Subcutaneous abdominal adipose tissue (tissue), 5 donors: ENCODE measurements around the gene SHISA6.

Experiments used
- H3K27ac ChIP-seq: one replicate; pipeline ENCODE4 v1.7.0; 2013; ENCODE audit warnings: low read depth, mild to moderate bottlenecking, inconsistent platforms, low read length, moderate library complexity
- H3K27me3 ChIP-seq, 5 donors: one replicate each; pipeline ENCODE4 v1.7.0; 2013; ENCODE audit warnings: low read length in 5 of 5, inconsistent platforms in 1 of 5; ENCODE audit not compliant: control insufficient read depth in 5 of 5, insufficient read depth in 4 of 5
- H3K36me3 ChIP-seq, 5 donors: one replicate each; pipeline ENCODE4 v1.7.0; 2013; ENCODE audit warnings: low read length in 5 of 5; ENCODE audit not compliant: control insufficient read depth in 5 of 5, insufficient read depth in 5 of 5
- H3K4me1 ChIP-seq, 5 donors: one replicate each; pipeline ENCODE4 v1.7.0; 2013; ENCODE audit warnings: low read length in 5 of 5, mild to moderate bottlenecking in 3 of 5, moderate library complexity in 1 of 5; ENCODE audit not compliant: control insufficient read depth in 5 of 5, insufficient read depth in 5 of 5
- H3K4me3 ChIP-seq, 5 donors: one replicate each; pipeline ENCODE4 v1.7.0; 2013; ENCODE audit warnings: low read length in 5 of 5, low read depth in 1 of 5
- H3K9ac ChIP-seq, 5 donors: one replicate each; pipeline ENCODE4 v1.7.0; 2013; ENCODE audit warnings: low read length in 5 of 5, mild to moderate bottlenecking in 4 of 5, moderate library complexity in 3 of 5
- H3K9me3 ChIP-seq, 5 donors: one replicate each; pipeline ENCODE4 v1.7.0; 2013; ENCODE audit warnings: low read length in 5 of 5; ENCODE audit not compliant: control insufficient read depth in 5 of 5
- donor health status: healthy.
- donor health status: healthy.
- donor health status: healthy.
- donor health status: healthy.
- donor health status: healthy.

Gene SHISA6

GRCh38 chr17:11363565-11364117, 122.6 kb downstream of the SHISA6 start:
- Histone ChIP-seq H3K27ac (no peak overlapping the region), H3K4me1 (no peaks in the 10 kb centered on the region), H3K9me3 (no peaks in the 10 kb centered on the region), H3K4me3 (no peak overlapping the region), H3K36me3 (no peaks in the 10 kb centered on the region), H3K9ac (no peak overlapping the region), H3K27me3 (no peaks in the 10 kb centered on the region)

- Histone ChIP-seq H3K27me3 (no peaks in the 10 kb centered on the region), H3K9me3 (no peaks in the 10 kb centered on the region), H3K27ac (no peak overlapping the region), H3K4me1 (no peaks in the 10 kb centered on the region), H3K9ac (no peak overlapping the region), H3K36me3 (no peaks in the 10 kb centered on the region), H3K4me3 (no peak overlapping the region)
Measured at GRCh38 chr17:11366272-11366850, 125.3 kb downstream of the SHISA6 start.

- Histone ChIP-seq H3K27ac (no peak overlapping the region), H3K9me3 (no peaks in the 10 kb centered on the region), H3K4me1 (no peaks in the 10 kb centered on the region), H3K9ac (no peak overlapping the region), H3K36me3 (no peaks in the 10 kb centered on the region), H3K4me3 (no peak overlapping the region), H3K27me3 (no peaks in the 10 kb centered on the region)
Measured at GRCh38 chr17:11369575-11369974, 128.6 kb downstream of the SHISA6 start.

- no peaks in the 10 kb centered on the region for H3K36me3 ChIP-seq
- H3K4me1 ChIP-seq = no peaks in the 10 kb centered on the region
- no peaks in the 10 kb centered on the region for H3K27me3 ChIP-seq
- no peak overlapping the region for H3K4me3 ChIP-seq
- no peak overlapping the region for H3K9ac ChIP-seq
- H3K9me3 ChIP-seq = no peaks in the 10 kb centered on the region
- no peak overlapping the region for H3K27ac ChIP-seq
Measured at GRCh38 chr17:11372692-11373091, 131.7 kb downstream of the SHISA6 start.

GRCh38 chr17:11378506-11378905, 137.5 kb downstream of the SHISA6 start:
- Histone ChIP-seq H3K36me3 (no peaks in the 10 kb centered on the region), H3K9me3 (no peaks in the 10 kb centered on the region), H3K9ac (no peak overlapping the region), H3K27ac (no peak overlapping the region), H3K27me3 (no peaks in the 10 kb centered on the region), H3K4me1 (no peaks in the 10 kb centered on the region), H3K4me3 (no peak overlapping the region)

- H3K27ac ChIP-seq = no peak overlapping the region
- H3K4me1 ChIP-seq = no peaks in the 10 kb centered on the region
- no peaks in the 10 kb centered on the region for H3K27me3 ChIP-seq
- no peak overlapping the region for H3K9ac ChIP-seq
- H3K9me3 ChIP-seq = no peaks in the 10 kb centered on the region
- H3K36me3 ChIP-seq = no peaks in the 10 kb centered on the region
- no peak overlapping the region for H3K4me3 ChIP-seq
Measured at GRCh38 chr17:11380761-11381160, 139.7 kb downstream of the SHISA6 start.

- H3K27me3 ChIP-seq = no peaks in the 10 kb centered on the region
Measured at GRCh38 chr17:11383157-11383556, 142.1 kb downstream of the SHISA6 start.

GRCh38 chr17:11384131-11384530, 143.1 kb downstream of the SHISA6 start:
- H3K4me1 ChIP-seq = peaks cover 0 to 1% (median 0%) of the 10 kb centered on the region in 5 donors
- no peaks in the 10 kb centered on the region for H3K27me3 ChIP-seq
- H3K9ac ChIP-seq = no peak overlapping the region
- no peak overlapping the region for H3K27ac ChIP-seq
- no peaks in the 10 kb centered on the region for H3K9me3 ChIP-seq
- no peaks in the 10 kb centered on the region for H3K36me3 ChIP-seq
- no peak overlapping the region for H3K4me3 ChIP-seq

More at GRCh38 chr17:11383157-11383556, 142.1 kb downstream of the SHISA6 start:
- no peaks in the 10 kb centered on the region for H3K36me3 ChIP-seq
- H3K9me3 ChIP-seq = no peaks in the 10 kb centered on the region
- H3K4me1 ChIP-seq = no peaks in the 10 kb centered on the region
- H3K27ac ChIP-seq = no peak overlapping the region
- no peak overlapping the region for H3K4me3 ChIP-seq
- no peak overlapping the region for H3K9ac ChIP-seq

GRCh38 chr17:11387610-11388009, 146.6 kb downstream of the SHISA6 start:
- no peak overlapping the region for H3K4me3 ChIP-seq
- H3K27me3 ChIP-seq = no peaks in the 10 kb centered on the region
- no peaks in the 10 kb centered on the region for H3K36me3 ChIP-seq
- peaks cover 0 to 2% (median 0%) of the 10 kb centered on the region in 5 donors for H3K9me3 ChIP-seq
- H3K9ac ChIP-seq = no peak overlapping the region
- no peak overlapping the region for H3K27ac ChIP-seq
- peaks cover 0 to 9% (median 4%) of the 10 kb centered on the region in 5 donors for H3K4me1 ChIP-seq

- H3K4me3 ChIP-seq = no peak overlapping the region
- H3K4me1 ChIP-seq = peaks cover 0 to 9% (median 4%) of the 10 kb centered on the region in 5 donors
- H3K27me3 ChIP-seq = no peaks in the 10 kb centered on the region
- no peak overlapping the region for H3K27ac ChIP-seq
- peaks cover 0 to 3% (median 0%) of the 10 kb centered on the region in 5 donors for H3K9me3 ChIP-seq
- H3K36me3 ChIP-seq = no peaks in the 10 kb centered on the region
- no peak overlapping the region for H3K9ac ChIP-seq
Measured at GRCh38 chr17:11388054-11388453, 147.0 kb downstream of the SHISA6 start.
